VCaP (cell line): ENCODE data around the gene C20orf204.
A peak's percentile ranks its signal among the peaks of the same experiment; 100 is the strongest.
"Not testable (repeated sequence)": the region's sequence is repeated elsewhere in the genome, so short reads cannot be mapped to it uniquely, and the experiment has no call there.

ENCODE experiments used
- H3K27ac ChIP-seq: fragments of 450-650 bp; 2 replicates; pipeline ENCODE4 v1.5.1; 2017
- TF ChIP-seq, protein P1 (sequence below): fragments of 450-650 bp; conservative IDR thresholded peaks from 2 replicates; pipeline ENCODE4 v1.5.1; 2017; ENCODE audit warnings: mild to moderate bottlenecking, moderate library complexity

Gene C20orf204

DNA sequence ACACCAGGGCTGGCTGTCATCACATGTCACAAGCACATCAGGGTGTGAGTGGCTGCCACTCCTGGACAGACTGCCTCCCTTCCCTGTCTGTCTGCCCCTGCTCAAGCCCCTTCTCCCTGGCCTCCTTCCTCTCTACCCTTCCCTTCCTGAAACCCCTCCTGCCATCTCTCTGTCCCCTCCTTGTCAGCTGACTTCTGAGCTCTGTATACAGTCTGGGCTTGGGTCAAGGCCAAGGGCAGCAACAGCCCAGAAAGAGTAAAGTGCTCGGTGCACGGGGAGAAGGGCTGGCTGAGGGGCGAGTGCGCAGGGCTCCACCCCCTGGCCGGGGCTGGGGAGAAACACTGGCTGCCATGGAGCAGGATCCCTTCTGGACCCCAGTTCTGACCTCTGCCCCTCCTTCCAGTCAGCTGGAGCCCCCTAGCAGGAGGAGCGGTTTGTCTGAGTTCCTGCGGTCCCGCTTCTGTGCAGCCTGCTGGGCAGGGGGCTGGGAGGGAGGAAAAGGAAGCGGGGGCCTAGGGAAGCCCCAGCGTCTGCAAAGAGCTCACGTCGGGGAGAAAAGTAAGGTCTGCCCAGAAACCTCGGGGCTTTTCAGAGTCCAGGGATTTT, 46.2 kb downstream of the C20orf204 start:
- TF ChIP-seq, protein P1, sequence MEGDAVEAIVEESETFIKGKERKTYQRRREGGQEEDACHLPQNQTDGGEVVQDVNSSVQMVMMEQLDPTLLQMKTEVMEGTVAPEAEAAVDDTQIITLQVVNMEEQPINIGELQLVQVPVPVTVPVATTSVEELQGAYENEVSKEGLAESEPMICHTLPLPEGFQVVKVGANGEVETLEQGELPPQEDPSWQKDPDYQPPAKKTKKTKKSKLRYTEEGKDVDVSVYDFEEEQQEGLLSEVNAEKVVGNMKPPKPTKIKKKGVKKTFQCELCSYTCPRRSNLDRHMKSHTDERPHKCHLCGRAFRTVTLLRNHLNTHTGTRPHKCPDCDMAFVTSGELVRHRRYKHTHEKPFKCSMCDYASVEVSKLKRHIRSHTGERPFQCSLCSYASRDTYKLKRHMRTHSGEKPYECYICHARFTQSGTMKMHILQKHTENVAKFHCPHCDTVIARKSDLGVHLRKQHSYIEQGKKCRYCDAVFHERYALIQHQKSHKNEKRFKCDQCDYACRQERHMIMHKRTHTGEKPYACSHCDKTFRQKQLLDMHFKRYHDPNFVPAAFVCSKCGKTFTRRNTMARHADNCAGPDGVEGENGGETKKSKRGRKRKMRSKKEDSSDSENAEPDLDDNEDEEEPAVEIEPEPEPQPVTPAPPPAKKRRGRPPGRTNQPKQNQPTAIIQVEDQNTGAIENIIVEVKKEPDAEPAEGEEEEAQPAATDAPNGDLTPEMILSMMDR: no peak
- H3K27ac ChIP-seq: no peak overlapping the region

DNA sequence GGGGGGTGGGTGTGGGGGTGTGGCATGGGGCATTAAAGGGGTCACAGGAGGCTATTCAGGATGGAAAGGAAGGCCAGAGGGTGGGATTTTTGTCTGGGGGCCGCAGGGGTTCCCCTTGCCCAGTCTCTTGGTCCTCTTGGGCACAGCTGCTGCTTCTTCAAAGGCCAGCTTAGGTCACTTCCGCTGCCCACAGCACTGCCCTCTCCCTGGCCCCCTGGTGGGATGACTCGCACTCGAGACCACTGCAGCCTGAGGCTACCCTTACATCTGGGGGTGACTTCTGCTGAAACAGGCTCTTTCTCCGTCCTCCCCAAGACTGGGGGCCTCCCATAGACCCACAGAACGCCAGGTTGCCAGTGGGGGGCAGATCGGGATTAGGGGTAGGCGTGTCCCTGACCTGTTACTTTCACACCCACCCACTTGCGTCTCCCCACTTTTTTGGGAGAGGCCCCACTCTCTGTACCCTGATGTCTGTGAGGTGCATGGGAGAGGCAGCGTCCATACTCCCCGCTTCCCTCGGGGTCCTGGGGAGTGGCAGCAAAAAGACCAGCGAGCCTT, 46.9 kb downstream of the C20orf204 start:
- TF ChIP-seq, protein P1: no peak
- H3K27ac ChIP-seq: peak overlapping the region; percentile 71; the same call in 1 of the 2 replicates

DNA sequence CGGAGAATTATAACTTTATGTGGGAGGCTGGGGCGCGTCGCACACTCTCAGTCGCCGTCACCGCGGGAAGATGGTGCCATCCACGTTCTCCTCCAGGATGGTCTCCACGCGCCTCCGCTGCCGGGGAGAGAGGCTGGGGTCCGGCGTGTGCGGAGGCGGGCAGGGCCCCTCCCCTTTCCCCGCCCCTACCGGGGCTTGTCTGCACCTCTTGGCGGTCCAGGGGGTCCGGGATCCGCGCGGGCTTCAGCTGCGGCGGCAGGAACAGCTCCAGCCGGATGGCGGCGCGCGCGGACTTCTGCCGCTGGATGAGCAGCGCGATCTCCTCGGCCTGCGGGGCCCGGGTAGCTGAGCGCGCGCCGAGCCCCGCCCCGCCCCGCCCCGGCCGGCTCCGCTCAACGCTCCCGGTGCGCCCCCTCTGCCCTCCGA, 47.4 kb downstream of the C20orf204 start:
- peak overlapping the region; percentile 71; the same call in 1 of the 2 replicates for H3K27ac ChIP-seq
- TF ChIP-seq, protein P1: peak; percentile 91

DNA sequence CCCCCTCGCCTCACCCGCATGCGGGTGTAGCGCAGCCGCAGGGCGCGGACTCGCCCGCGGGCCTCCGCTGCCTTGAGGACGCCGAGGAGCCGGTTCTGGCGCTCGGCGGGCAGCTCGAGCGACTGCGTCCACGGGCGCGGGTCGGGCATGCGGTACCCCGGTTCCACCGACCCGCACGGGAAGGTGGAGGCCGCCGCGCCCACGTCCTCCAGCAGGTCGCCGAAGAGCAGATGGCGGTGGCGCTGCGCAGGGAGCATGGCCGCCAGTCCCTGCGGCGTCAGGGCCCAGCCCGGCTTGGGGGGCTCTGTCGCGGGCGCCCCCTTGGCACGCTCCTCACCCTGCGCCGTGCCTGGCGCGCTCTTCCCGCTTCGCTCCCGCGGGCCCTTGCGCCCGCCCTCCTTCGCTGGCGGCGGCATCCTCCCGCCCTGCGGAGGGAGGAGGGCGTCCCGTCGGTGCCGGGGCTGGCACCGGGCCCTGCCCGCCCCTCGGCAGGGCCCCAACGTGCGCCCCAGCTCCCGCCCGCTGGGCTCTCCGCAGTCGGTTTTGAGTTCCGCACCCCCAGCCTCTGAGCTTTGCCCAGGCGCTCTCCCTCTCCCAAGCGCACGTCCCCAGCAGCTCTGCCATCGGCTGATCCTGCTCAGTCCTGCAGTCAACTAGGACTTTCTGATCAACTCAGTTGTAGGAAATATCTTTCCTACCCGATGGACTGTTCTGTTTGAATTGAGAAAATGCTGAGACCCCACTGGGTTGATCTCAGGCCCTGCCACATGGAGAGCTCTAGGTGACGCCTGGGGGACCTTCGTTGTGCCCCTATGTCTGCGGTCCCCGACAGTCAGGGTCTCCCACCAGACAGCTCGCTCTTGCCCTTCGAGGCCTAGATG, 48.1 kb downstream of the C20orf204 start, which contains the start of gene LKAAEAR1:
Gene LKAAEAR1, minus strand, starts transcription at position 595 of the 881 bp plus-strand sequence. Its CDS starts 179 bp downstream, at position 416.
- peak within 1 kb of the TSS; percentile 71; the same call in 1 of the 2 replicates for H3K27ac ChIP-seq
- TF ChIP-seq, protein P1: peak; percentile 58

DNA sequence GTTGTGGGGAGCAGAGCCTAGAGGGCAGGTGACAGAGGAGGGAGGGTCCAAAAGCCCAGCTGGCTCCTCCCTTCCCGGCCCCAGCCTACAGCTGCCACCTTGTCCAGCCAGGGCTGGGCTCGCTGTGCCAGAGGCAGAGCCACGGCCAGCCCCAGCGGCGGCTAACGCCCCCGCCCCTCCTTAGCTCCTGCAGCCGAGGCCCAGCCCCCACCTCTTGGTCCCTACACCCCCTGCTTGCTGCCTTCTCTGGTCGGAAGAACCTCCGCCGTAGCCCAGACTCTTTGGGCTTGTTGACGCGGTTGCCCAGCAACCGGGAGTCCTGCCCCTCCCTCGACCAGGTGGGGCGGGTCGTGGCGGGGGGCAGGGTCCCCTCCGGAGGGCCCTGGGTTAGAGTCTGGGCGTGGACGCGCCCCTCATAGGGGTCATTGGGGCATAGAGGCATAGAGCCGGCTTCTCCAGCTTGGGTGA, 48.7 kb downstream of the C20orf204 start:
- TF ChIP-seq, protein P1: no peak
- peak overlapping the region; percentile 71; the same call in 1 of the 2 replicates for H3K27ac ChIP-seq

DNA sequence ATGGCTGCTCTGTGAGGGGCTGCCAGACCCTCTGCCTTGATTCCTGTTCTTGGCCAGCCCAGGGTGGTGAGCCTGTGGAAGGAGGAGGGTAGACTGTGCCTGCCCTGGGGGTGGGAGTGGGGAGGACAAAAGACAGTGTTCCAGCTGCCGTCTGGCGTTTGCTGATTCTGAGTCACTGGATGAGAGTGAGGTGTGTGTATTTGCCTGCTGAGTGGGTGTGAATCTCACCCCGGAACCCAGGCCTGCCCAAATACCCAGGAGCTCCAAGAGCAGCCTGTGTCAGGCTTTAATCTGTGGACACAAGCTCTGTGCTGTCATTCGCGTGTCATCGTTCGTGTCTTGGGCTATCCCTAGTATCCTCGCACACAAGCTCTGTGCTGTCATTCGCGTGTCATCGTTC, 50.8 kb downstream of the C20orf204 start:
- TF ChIP-seq, protein P1: no peak

DNA sequence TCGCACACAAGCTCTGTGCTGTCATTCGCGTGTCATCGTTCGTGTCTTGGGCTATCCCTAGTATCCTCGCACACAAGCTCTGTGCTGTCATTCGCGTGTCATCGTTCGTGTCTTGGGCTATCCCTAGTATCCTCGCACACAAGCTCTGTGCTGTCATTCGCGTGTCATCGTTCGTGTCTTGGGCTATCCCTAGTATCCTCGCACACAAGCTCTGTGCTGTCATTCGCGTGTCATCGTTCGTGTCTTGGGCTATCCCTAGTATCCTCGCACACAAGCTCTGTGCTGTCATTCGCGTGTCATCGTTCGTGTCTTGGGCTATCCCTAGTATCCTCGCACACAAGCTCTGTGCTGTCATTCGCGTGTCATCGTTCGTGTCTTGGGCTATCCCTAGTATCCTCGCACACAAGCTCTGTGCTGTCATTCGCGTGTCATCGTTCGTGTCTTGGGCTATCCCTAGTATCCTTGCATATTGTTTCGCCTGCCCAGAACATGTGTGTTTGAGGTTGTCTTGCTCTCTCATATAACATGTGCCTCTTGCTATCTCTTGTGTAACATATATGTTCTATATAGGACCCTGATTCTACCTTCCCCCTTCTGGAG, 51.3 kb downstream of the C20orf204 start:
- not testable (repeated sequence) for H3K27ac ChIP-seq

More for the DNA sequence above, 50.8 kb downstream of the C20orf204 start:
- no peak overlapping the region for H3K27ac ChIP-seq

DNA sequence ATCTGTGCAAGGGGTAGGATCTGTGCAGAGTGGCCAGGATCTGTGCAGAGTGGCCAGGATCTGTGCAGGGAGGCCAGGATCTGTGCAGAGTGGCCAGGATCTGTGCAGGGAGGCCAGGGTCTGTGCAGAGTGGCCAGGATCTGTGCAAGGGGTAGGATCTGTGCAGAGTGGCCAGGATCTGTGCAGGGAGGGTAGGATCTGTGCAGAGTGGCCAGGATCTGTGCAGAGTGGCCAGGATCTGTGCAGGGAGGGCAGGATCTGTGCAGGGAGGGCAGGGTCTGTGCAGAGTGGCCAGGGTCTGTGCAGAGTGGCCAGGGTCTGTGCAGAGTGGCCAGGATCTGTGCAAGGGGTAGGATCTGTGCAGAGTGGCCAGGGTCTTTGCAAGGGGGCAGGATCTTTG, 52.6 kb downstream of the C20orf204 start:
- H3K27ac ChIP-seq: not testable (repeated sequence)
